NOMO-1 (cell line): ENCODE data around the gene NRG3.
"Not testable (repeated sequence)": the region's sequence is repeated elsewhere in the genome, so short reads cannot be mapped to it uniquely, and the experiment has no call there.

Experiments
- DNase-seq, 2 experiments: peaks; one replicate each; lab custom pipeline; 2025; ENCODE audit not compliant: unreplicated experiment in 2 of 2; lab: John Stamatoyannopoulos, UW

Gene NRG3

GRCh38 chr10:81953420-81953819, 78.4 kb downstream of the NRG3 start:
- DNase-seq: no peak

- DNase-seq: no peak
Observed at GRCh38 chr10:81957976-81958375, 83.0 kb downstream of the NRG3 start.

DNA sequence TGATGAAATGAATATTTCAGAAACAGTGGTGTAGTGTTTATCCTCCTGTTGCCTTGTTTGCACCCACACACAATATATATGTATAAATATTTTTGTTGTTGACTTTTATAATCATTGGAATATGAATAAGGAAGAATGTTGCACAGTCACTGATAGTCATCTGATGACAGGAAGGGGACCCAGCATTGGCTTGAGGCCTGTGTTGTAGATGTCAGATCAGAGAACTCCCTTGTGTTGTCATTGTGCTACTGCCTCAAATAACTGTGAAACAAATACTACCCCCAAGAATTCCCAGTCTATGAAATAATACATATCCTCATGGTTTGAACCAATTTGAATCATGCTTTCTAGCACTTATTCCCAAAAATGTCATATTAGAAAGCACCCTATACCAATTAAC, 84.0 kb downstream of the NRG3 start:
- DNase-seq: no peak

- no peak for DNase-seq
Observed at GRCh38 chr10:81961451-81962184, 86.6 kb downstream of the NRG3 start.

- DNase-seq: no peak
Observed at GRCh38 chr10:81963606-81964005, 88.6 kb downstream of the NRG3 start.

DNA sequence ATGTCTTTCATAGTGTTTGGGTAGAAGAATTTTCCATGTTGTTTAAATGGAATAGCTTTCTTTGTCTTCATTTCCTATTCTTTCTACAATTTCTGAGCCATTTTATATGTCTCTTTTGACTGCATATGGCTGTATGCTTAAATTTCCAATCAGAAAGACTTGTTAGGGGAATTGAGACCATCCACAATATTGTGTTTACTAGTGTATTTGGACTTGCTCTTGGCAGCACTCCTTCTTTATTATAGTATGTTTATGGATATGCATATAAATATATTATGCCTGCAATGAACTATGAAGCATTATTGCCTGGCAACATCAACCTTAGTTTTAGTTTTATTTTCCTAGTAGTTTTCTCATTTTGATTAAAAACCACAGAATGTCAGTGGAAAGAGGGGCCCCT, 92.7 kb downstream of the NRG3 start:
- DNase-seq: no peak

DNA sequence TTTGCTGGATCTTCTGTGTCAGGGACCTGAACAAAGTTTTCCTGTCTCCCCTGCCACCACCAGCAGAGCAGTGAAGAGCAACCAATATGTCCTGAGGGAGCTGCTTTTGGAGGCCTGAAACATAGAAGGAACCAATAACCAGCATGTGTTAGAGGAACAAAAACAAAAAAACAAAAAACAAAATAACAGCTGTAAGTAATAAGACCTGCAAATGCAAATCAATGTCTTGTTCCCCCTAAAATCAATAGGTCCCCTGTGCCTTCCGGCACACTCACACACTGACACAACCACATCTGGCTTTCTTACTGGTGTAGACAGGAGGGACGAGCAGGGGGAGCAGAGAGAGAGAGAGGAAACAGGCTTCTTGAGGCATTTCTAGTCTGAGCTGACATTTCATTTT, 94.1 kb downstream of the NRG3 start:
- DNase-seq: no peak

DNA sequence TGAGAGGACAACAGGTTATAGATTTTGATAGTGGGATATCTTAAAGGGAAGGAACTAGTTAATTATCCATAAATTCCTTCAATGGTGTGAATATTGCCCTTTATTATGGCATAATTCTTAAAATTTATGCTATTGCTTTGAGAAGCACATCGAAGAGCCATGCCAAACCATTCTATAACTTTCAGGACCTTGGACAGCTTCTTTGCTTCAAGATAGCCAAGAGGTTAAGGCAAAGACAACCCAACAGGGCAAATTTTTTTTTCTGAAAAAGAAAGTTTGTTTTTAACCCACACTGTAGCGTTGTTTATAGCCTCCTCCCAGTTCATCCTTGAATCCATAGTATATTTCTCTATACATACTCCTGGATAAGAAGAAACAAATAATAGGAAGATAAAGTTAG, 103.2 kb downstream of the NRG3 start:
- no peak for DNase-seq

- DNase-seq: no peak
Observed at GRCh38 chr10:81981724-81982123, 106.7 kb downstream of the NRG3 start.

DNA sequence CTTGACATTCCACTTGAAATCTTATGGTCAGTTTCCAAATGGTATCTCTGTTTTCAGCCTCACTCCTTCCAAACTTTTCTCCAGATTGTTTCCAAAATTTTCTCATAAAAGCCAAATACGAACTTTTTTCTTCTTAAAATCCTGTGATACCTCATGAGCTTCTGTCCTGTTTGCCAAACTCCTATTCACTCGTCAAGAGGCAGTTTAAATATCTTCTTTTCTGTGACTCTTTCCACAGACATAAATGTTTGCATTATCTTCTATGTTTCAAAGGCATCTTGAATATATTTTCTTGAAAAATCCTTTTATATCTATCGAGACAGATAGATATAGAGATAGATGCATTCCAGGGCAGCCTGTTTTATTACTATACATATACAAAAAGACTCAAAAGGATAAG, 109.4 kb downstream of the NRG3 start:
- no peak for DNase-seq

- DNase-seq: no peak
Observed at GRCh38 chr10:81995254-81995653, 120.3 kb downstream of the NRG3 start.

DNA sequence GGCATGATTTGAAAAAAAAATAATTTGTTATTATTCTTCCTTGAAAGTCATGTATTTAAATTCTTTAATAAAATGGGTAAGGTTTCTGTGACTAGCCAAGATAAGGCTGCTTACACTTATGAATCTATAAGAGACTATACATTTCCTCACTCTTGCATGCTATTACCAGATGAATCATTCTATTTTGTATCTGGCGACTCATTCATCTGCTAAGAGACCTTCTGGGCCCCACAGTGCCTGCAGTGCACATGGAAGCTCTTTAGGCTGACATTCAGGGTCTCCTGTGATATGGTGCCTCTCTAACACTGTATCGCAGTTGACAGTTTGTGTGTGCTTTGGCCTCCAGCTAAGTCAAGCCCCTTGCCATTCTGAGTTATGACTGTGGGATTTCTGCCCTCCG, 121.9 kb downstream of the NRG3 start:
- no peak for DNase-seq

GRCh38 chr10:82020999-82021398, 146.0 kb downstream of the NRG3 start:
- no peak for DNase-seq

GRCh38 chr10:82027711-82028110, 152.7 kb downstream of the NRG3 start:
- DNase-seq: no peak

GRCh38 chr10:82037076-82037475, 162.1 kb downstream of the NRG3 start:
- no peak for DNase-seq

- no peak for DNase-seq
Observed at GRCh38 chr10:82038587-82038986, 163.6 kb downstream of the NRG3 start.

GRCh38 chr10:82040336-82040735, 165.3 kb downstream of the NRG3 start:
- no peak for DNase-seq

DNA sequence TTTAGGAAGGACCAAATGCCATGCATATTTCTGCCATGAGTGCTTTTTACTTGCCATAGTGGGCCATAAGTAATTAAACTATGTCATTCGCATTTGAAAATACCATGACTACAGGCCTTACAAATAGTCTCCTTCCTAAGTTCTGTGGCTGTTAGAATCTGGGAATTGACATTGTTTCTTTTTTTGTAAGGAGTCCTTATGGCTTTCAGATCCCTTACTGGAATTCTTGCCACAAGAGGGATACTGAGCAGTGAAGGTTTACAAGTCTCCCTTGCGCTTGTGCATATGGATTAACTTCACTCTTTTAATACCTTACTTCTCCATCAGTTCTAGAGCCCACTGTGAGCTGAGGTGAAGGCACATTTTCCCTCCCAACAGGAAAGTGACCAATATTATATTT, 166.0 kb downstream of the NRG3 start:
- DNase-seq: no peak

DNA sequence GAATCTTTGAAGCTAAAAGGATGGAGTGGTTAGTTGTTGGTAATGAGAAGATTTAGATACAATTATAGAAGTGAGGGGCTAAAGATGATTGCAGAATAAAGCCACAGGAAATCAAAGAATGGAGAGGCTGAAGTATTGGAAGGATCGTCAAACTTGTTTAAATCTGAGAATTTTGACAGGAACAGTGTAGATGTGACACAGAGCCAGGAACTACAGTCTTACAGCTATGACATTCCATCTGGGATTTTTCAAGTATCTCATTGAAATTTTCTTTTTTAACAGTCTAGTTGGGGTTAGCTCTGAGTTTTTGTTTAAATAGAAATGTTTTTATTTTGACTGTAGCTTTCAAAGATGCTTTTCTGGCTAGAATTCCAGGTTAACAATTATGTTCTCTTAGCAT, 181.4 kb downstream of the NRG3 start:
- no peak for DNase-seq

DNA sequence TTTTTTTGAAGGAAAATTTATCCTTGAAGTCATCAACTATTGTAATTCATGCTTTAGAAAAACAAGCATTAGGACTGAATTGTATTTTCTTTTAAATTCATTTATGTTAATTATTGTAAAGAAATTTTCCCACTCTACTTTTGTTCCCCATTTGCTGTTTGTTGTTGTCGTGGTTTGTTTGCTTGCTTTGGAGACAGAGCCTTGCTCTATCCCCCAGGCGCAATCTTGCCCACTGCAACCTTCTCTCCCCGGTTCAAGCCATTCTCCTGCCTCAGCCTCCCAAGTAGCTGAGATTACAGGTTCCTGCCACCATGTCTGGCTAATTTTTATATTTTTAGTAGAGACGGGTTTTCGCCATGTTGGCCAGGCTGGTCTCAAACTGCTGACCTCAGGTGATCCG, 192.2 kb downstream of the NRG3 start:
- not testable (repeated sequence) for DNase-seq

DNA sequence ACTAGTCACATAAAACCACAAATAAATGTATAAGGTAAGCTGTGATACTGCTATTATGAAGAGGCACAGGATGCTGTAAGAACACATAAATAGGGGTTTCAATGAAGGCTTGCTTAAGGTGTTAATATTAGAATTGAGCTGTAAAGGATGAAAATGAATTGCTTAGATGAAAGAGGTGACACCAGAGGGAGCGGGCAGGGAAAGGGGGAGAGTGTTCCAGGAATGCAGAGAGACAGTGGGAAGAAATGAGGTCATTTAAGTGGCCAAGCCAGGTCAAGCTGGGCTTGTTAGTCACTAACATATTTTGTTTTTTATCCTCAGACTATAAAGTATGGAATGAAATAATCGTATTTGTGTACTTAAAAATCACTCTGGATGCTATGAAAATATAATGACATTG, 193.5 kb downstream of the NRG3 start:
- no peak for DNase-seq

- DNase-seq: no peak
Observed at GRCh38 chr10:82071231-82071630, 196.2 kb downstream of the NRG3 start.

GRCh38 chr10:82072124-82072523, 197.1 kb downstream of the NRG3 start:
- no peak for DNase-seq
